Amygdala (tissue), 56 donors: Measurements from ENCODE around the gene LRP6.
"Not testable (repeated sequence)": the region's sequence is repeated elsewhere in the genome, so short reads cannot be mapped to it uniquely, and the experiment has no call there.

ENCODE experiments used
- DNase-seq, 56 donors: peaks; one replicate each; lab custom pipeline; 2025; lab: John Stamatoyannopoulos, UW

The LRP6 gene

DNA sequence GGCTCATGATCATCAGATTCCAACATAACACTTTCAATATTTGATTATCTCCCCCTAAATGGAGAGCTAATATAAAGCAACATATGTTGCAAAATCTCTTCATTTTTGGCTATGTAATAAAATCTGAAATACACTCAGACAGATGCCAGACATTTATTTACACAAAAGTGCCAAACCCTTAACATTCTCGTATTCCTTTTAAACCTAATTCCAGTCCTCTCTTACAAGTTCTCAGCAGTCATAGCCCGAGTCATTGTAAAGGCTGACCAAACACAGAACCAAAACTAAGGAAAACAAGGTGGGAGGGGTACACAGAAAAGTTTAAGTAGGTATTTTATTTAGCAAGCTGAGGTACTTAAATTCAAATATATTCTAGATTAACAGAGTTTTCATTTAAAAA, 81.4 kb downstream of the LRP6 start:
- no peak for DNase-seq

GRCh38 chr12:12182703-12183365, 84.0 kb downstream of the LRP6 start:
- peak in 1 of 56 donors; percentile 7 for DNase-seq

DNA sequence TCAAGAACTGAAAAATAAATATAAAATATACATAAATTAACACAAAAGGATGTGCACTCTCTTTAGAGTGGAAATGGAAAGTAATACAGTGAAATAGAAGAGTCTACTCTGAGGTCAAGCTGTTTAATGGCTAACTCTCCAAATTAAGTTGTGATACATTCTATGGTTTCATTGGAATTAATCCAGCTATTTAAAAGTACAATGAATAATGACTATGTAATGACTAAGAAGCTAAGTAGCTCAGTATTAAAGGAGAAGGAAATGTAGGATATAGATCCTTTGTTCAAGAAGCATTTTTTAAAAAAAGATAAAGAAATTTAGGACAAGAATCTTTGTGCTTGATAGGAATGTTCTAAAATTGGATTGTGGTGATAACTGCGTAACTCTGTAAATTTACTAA, 85.3 kb downstream of the LRP6 start:
- DNase-seq: no peak

GRCh38 chr12:12180575-12180974, 86.3 kb downstream of the LRP6 start:
- DNase-seq: no peak

DNA sequence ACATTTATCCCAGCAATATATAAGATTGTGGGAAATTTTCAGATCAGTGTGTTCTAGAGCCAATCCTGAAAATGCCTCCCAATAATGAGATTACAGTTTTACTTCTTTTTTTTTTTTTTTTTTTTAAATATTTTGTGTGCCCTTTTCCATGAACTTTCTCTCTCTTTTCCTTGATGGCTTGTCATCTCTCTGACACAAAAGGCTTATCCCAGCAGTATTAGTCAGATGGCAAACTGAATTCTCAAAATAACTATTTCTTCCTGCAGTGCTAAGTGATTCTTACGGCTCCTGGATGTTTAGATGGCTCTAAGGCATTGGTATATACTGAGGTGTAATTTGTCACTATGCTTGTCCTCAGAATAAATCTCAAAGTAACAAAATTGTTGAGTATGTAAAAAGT, 86.7 kb downstream of the LRP6 start:
- DNase-seq: no peak

DNA sequence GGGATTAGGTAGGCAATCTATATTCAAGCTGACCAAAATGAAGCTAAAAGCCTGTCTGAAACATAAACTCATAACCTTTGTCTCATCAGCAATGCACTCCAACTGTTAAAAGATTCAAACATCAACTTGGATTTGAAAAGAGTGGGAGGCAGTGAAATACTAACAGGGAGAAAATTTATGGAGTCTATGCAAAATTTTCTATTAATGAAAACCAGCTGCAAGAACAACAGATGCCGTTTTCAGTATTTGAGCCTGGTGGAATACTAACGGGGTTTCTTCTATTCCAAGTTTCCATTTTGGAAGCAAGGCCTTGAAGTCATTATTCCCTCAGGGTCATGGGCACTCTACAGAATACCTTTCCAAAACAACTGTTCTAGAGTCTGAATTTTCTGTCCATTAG, 88.3 kb downstream of the LRP6 start:
- no peak for DNase-seq

- no peak for DNase-seq
Observed at GRCh38 chr12:12176402-12176801, 90.4 kb downstream of the LRP6 start.

- peak in 1 of 56 donors; percentile 9 for DNase-seq
Observed at GRCh38 chr12:12171991-12172511, 94.8 kb downstream of the LRP6 start.

DNA sequence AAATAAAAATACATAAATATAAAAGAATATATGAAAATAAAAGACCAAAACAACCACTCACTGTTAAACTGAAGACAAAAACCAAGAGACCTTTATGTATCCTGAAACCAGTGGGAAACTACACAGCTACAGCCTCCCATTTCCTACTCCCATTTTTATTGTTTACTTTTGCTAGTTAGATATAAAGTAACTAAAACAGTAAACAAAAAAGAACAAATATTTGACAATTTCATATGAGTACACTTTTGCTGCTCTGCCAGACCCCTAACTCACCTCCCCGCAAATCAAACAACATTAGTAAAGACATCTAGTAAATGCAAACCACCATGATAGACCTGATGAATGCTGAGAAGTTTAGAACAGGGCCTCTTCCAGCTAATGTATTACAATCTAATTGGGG, 99.0 kb downstream of the LRP6 start:
- no peak for DNase-seq

GRCh38 chr12:12166751-12167150, 100.1 kb downstream of the LRP6 start:
- DNase-seq: no peak

- DNase-seq: no peak
Observed at GRCh38 chr12:12159988-12160387, 106.9 kb downstream of the LRP6 start.

GRCh38 chr12:12158858-12159257, 108.0 kb downstream of the LRP6 start:
- no peak for DNase-seq

- DNase-seq: no peak
Observed at GRCh38 chr12:12157424-12157823, 109.4 kb downstream of the LRP6 start.

DNA sequence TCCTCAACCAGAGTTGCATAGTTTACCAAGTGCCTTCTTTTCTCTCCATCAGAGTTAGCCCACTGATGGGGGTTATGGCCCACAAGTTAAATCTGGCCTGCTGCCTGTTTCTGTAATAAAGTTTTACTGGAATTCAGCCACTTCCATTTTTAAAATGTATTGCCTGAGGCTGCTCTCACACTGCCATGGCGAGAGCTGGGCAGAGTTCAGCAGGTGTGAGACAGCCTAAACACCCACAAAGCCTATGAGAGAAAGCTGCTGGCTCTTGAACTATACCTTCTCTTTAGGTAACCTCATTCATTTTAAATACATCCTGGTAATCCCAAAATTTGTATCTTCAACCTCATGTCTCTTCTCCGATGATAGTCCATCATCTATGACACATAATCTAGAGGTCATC, 110.0 kb downstream of the LRP6 start:
- no peak for DNase-seq

- no peak for DNase-seq
Observed at GRCh38 chr12:12156116-12156515, 110.7 kb downstream of the LRP6 start.

DNA sequence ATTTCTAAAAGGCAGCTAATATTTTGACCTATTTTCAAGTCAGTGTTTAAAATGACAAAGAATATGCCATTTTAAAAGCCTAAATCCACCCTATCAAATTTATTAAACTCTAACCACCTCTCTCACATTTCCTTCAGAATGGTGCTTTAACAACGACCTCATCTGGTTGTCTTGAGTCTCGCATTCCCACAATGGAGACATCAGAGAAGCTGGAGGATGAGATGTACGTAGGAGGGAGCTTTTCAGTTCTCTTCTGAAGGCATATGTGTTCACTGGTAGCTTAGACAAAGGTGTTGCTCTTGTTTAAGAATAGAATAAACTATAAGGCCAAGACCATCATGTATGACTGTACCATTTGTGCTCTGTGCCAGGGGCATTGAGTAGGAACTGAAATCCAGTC, 113.2 kb downstream of the LRP6 start:
- peak in 1 of 56 donors; percentile 4 for DNase-seq

DNA sequence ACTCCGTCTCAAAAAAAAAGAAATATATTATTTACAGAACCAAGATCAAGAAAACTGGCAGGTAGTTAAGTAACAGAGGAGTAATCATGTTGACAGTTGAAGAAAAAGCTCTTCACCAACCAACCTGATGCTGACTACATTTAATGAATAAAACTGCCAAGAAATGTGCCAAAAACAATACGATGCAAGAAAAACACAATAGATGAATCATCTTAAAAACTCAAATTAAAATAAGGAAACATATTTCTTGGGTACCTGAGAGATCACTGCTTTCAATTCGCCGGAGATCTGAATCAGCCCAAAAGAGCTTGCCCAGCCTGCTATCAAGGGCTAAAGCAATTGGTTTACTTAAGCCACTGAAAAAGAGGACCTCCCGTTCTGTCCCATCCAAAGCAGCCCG, 119.7 kb downstream of the LRP6 start:
- no peak for DNase-seq

DNA sequence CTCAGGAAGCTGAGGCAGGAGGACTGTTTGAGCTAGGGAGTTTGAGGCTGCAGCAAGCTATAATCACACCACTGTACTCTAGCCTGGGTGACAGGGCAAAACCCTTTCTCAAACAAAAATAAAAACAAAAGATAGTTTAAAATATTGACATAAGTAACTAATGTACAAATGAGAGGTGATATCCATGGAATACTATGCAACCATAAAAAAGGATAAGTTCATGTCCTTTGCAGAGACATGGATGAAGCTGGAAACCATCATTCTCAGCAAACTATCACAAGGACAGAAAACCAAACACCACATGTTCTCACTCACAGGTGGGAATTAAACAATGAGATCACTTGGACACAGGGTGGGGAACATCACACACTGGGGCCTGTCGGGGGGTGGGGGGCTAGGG, 122.3 kb downstream of the LRP6 start:
- DNase-seq: not testable (repeated sequence)

DNA sequence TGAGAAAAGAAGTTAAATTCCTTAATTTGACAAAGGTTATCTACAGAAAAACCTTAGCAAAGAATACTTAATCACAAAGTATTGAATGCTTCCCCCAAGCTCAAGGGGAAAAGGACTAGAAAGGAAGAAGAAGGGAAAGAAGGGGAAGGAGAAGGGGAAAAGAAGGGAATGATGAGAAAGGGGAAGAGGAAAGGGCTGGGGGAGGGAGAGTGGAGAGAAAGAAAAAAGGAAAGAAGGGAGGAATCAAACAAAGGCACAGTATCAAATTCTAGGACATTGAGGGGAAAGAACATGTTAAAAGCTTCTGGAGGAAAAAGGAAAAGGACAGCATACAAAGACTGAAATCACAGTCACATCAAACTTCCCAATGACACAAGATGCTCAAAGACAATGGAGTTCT, 125.8 kb downstream of the LRP6 start:
- no peak for DNase-seq

- DNase-seq: no peak
Observed at GRCh38 chr12:12138203-12139154, 128.4 kb downstream of the LRP6 start.

GRCh38 chr12:12133785-12134184, 133.1 kb downstream of the LRP6 start:
- no peak for DNase-seq

- no peak for DNase-seq
Observed at GRCh38 chr12:12133259-12133658, 133.6 kb downstream of the LRP6 start.
